ENCODE data around the gene SMIM32.

- TF ChIP-seq EZH2phosphoT487 (IDR thresholded peaks at IDR 0.05; ENCODE audit: low read depth, severe bottlenecking, unreplicated experiment) = no peak
- TF ChIP-seq EZH2 (IDR thresholded peaks at IDR 0.05; ENCODE audit: borderline replicate concordance) = no peak
These were observed 26.1 kb downstream of the SMIM32 start for GRCh38 chr5:136166909-136167308.
